Measurements from ENCODE around the gene TGFA.

- TF ChIP-seq CTCF (IDR thresholded peaks at IDR 0.05) (no peak), POLR2A (IDR thresholded peaks at IDR 0.05) (no peak)
Observed at GRCh38 chr2:70518557-70518956, 35.1 kb downstream of the TGFA start.
